ENCODE measurements around the gene ASB15. TPM values are rescaled to one million over a fixed set of nuclear protein-coding genes. Genes with fewer than 3 reads are reported as not detected.

The ASB15 gene
- total and polyA plus RNA-seq, 2 of the 8 experiments (the other 6 are each of a cell fraction or from before 2014, with no cell fraction given) = not detected

- Histone ChIP-seq H3K18ac (ENCODE audit: extremely low read depth, low read length) (no peak overlapping the region), H3K4me2 (ENCODE audit: insufficient read depth in 1 of 2, low read depth in 2 of 2, low read length in 2 of 2) (no peak overlapping the region), H2AFZ (ENCODE audit: low read length) (peak overlapping the region; percentile 74; the same call in 1 of the 2 replicates), H3K9ac (replicated peaks in 1 of 4; ENCODE audit: extremely low read depth in 1 of 4, low read depth in 3 of 4, low read length in 3 of 4) (no peak overlapping the region), H3K27ac (ENCODE audit: low read depth, low read length) (no peak overlapping the region), H3K4ac (replicated peaks; ENCODE audit: insufficient read length, low read depth, low read length) (no peak overlapping the region), H3K4me3 (ENCODE audit: extremely low read depth in 1 of 4, insufficient read depth in 2 of 4, low read depth in 3 of 4, low read length in 4 of 4) (no peak overlapping the region), H3K79me2 (ENCODE audit: control insufficient read depth in 1 of 2, insufficient read depth in 2 of 2, low read length in 2 of 2) (no peaks in the 10 kb centered on the region), H2BK5ac (ENCODE audit: low read depth, low read length) (no peak overlapping the region), H3K79me1 (ENCODE audit: low read depth, low read length) (no peaks in the 10 kb centered on the region), H3K23me2 (ENCODE audit: low read depth, low read length) (no peaks in the 10 kb centered on the region), H2BK12ac (ENCODE audit: low read depth, low read length) (no peak overlapping the region), H3K36me3 (ENCODE audit: control insufficient read depth in 2 of 4, insufficient read depth in 4 of 4, low read length in 3 of 4) (no peaks in the 10 kb centered on the region), H3K14ac (ENCODE audit: insufficient read length) (no peak overlapping the region), H2AK5ac (ENCODE audit: low read depth, low read length) (no peak overlapping the region), H2BK20ac (ENCODE audit: low read length) (no peak overlapping the region), H4K5ac (ENCODE audit: insufficient read length, low read depth, low read length) (no peak overlapping the region), H2BK15ac (ENCODE audit: low read length) (no peak overlapping the region), H2BK120ac (replicated peaks; ENCODE audit: low read depth, low read length) (no peak overlapping the region), H3K9me3 (ENCODE audit: insufficient read depth in 2 of 2, low read depth in 1 of 2, low read length in 1 of 2) (no peaks in the 10 kb centered on the region), H4K20me1 (replicated peaks in 1 of 2; ENCODE audit: control insufficient read depth in 1 of 2, insufficient read depth in 2 of 2, low read length in 2 of 2) (no peaks in the 10 kb centered on the region), H4K8ac (ENCODE audit: extremely low read depth, insufficient read depth, low read length) (no peak overlapping the region), H3K56ac (replicated peaks; ENCODE audit: insufficient read length, low read depth, low read length) (no peak overlapping the region), H3K23ac (ENCODE audit: insufficient read length) (no peak overlapping the region), H4K91ac (replicated peaks; ENCODE audit: insufficient read length, low read length) (no peak overlapping the region), H3K27me3 (replicated peaks in 1 of 4; ENCODE audit: control insufficient read depth in 3 of 4, extremely low read depth in 1 of 4, insufficient read depth in 3 of 4, low read length in 3 of 4) (no peaks in the 10 kb centered on the region), H3K4me1 (replicated peaks in 1 of 4; ENCODE audit: control insufficient read depth in 3 of 4, insufficient read depth in 4 of 4, low read length in 3 of 4) (peaks cover 0 to 3% (median 0%) of the 10 kb centered on the region in 4 experiments; a peak in 1 of 7 replicates)
- DNase-seq (ENCODE audit: low read depth in 1 of 2, low spot score in 2 of 2) (no peak), FAIRE-seq (no peak)
- ChIA-PET POLR2A (ENCODE audit: partially characterized antibody) (interaction anchor here (0.6 kb wide), 1 partner anchor 18 kb away, joined by 3 read pairs; no protein-coding TSS in a partner anchor), CTCF (ENCODE audit: partially characterized antibody) (interaction anchor here (0.7 to 1.2 kb wide), 3 partner anchors 9 to 79 kb away, joined by 3 to 6 read pairs (median 5); no protein-coding TSS in a partner anchor)
- WGBS, 2 experiments (ENCODE audit: extremely low coverage in 1 of 2, insufficient coverage in 1 of 2, insufficient read length in 1 of 2, insufficient replicate concordance in 2 of 2, low coverage in 1 of 2, low lambda C conversion rate in 2 of 2, missing lambda C conversion rate in 1 of 2) = 68% methylated on average over 3 of the region's 3 CpGs; no CpG with 5 or more reads in 1 of the 2 experiments
- TF ChIP-seq CTCF (IDR thresholded peaks at IDR 0.05; ENCODE audit: control extremely low read depth in 1 of 3, insufficient read depth in 1 of 3, low read depth in 1 of 3, low read length in 3 of 3) (no peak), BCL11A (IDR thresholded peaks at IDR 0.05; ENCODE audit: low read depth in 2 of 2, low read length in 2 of 2) (no peak), CHD2 (IDR thresholded peaks at IDR 0.05; ENCODE audit: low read length) (no peak), TCF12 (IDR thresholded peaks at IDR 0.05; ENCODE audit: low read depth, low read length) (no peak), RXRA (IDR thresholded peaks at IDR 0.05; ENCODE audit: insufficient read depth, low read depth, low read length) (no peak), POLR2A (IDR thresholded peaks at IDR 0.05; ENCODE audit: control extremely low read depth in 1 of 2, low read depth in 2 of 2, low read length in 2 of 2) (no peak), MAX (IDR thresholded peaks at IDR 0.05) (no peak), EZH2 (IDR thresholded peaks at IDR 0.05; ENCODE audit: low read depth, low read length, severe bottlenecking) (no peak), ATF2 (IDR thresholded peaks at IDR 0.05; ENCODE audit: low read length) (no peak), CHD1 (IDR thresholded peaks at IDR 0.05; ENCODE audit: low read depth, low read length) (no peak)
These were observed 28.3 kb upstream of the ASB15 start for GRCh38 chr7:123573341-123573740.
